OCI-LY1 (cell line): ENCODE data around the gene DBN1.

ENCODE experiments used
- H2AFZ ChIP-seq: fragments of 200-600 bp; sonication (generic), shearing (Covaris generic); 2 replicates; pipeline ENCODE4 v1.6.0; 2014; ENCODE audit warnings: antibody characterized with exemption, mild to moderate bottlenecking, low read length
- H3F3A ChIP-seq: fragments of 200-600 bp; sonication (generic), shearing (Covaris generic); 2 replicates; pipeline ENCODE4 v1.6.0; 2014; ENCODE audit warnings: mild to moderate bottlenecking, antibody characterized with exemption, low read length, moderate library complexity; ENCODE audit not compliant: insufficient read depth
- H3K27ac ChIP-seq: fragments of 200-600 bp; sonication (generic); 2 replicates; pipeline ENCODE4 v1.5.1; 2014; ENCODE audit warnings: low read length, mixed run types, mild to moderate bottlenecking, low read depth; ENCODE audit not compliant: poor library complexity, severe bottlenecking
- H3K27me3 ChIP-seq: fragments of 200-600 bp; sonication (generic); 2 replicates; pipeline ENCODE4 v1.6.0; 2014; ENCODE audit warnings: antibody characterized with exemption, mild to moderate bottlenecking, low read length, moderate library complexity; ENCODE audit not compliant: insufficient read depth
- H3K36me3 ChIP-seq: fragments of 200-600 bp; sonication (generic); 2 replicates; pipeline ENCODE4 v1.6.1; 2014; ENCODE audit warnings: mild to moderate bottlenecking, antibody characterized with exemption, low read length, moderate library complexity, mixed read lengths; ENCODE audit not compliant: insufficient read depth
- H3K4me1 ChIP-seq: fragments of 200-600 bp; sonication (generic); 2 replicates; pipeline ENCODE4 v1.5.1; 2014; ENCODE audit warnings: mild to moderate bottlenecking, low read length, moderate library complexity; ENCODE audit not compliant: insufficient read depth, severe bottlenecking
- H3K4me2 ChIP-seq: fragments of 200-600 bp; sonication (generic), shearing (Covaris generic); 2 replicates; pipeline ENCODE4 v1.6.1; 2014; ENCODE audit warnings: low read length
- H3K4me3 ChIP-seq: fragments of 200-600 bp; sonication (generic); 2 replicates; pipeline ENCODE4 v1.5.1; 2014; ENCODE audit warnings: low read length, low read depth, mild to moderate bottlenecking, mixed read lengths; ENCODE audit not compliant: poor library complexity, severe bottlenecking
- H3K79me2 ChIP-seq: fragments of 200-600 bp; shearing (Covaris generic); 2 replicates; pipeline ENCODE4 v1.6.1; 2016; ENCODE audit warnings: mixed run types, low read length, mixed read lengths; ENCODE audit not compliant: insufficient read depth
- H3K9ac ChIP-seq: fragments of 200-600 bp; sonication (generic), shearing (Covaris generic); 2 replicates; pipeline ENCODE4 v1.6.1; 2014; ENCODE audit warnings: mild to moderate bottlenecking, low read length, mixed read lengths
- H3K9me2 ChIP-seq: fragments of 200-600 bp; sonication (generic), shearing (Covaris generic); 2 replicates; pipeline ENCODE4 v1.6.1; 2014; ENCODE audit warnings: low read depth, mild to moderate bottlenecking, low read length, mixed read lengths
- H3K9me3 ChIP-seq: fragments of 200-600 bp; shearing (Covaris generic); 2 replicates; pipeline ENCODE4 v1.6.1; 2014; ENCODE audit warnings: low read length, mixed read lengths
- H4K20me1 ChIP-seq: fragments of 200-600 bp; sonication (generic), shearing (Covaris generic); 2 replicates; pipeline ENCODE4 v1.6.0; 2016; ENCODE audit warnings: mild to moderate bottlenecking, low read length; ENCODE audit not compliant: insufficient read depth
- EZH2 ChIP-seq: fragments of 200-600 bp; sonication (generic), shearing (Covaris generic); IDR thresholded peaks from 2 replicates; pipeline ENCODE4 v1.8.0; 2017; ENCODE audit warnings: borderline replicate concordance, mixed run types, mild to moderate bottlenecking, antibody characterized with exemption, low read length, moderate library complexity, mixed read lengths
- TF ChIP-seq, protein P1 (sequence below): fragments of 200-600 bp; sonication (generic), shearing (Covaris generic); IDR thresholded peaks from 2 replicates; pipeline ENCODE4 v1.5.1; 2017; ENCODE audit warnings: mild to moderate bottlenecking, antibody characterized with exemption, low read length, moderate library complexity, mixed read lengths

Gene DBN1

DNA sequence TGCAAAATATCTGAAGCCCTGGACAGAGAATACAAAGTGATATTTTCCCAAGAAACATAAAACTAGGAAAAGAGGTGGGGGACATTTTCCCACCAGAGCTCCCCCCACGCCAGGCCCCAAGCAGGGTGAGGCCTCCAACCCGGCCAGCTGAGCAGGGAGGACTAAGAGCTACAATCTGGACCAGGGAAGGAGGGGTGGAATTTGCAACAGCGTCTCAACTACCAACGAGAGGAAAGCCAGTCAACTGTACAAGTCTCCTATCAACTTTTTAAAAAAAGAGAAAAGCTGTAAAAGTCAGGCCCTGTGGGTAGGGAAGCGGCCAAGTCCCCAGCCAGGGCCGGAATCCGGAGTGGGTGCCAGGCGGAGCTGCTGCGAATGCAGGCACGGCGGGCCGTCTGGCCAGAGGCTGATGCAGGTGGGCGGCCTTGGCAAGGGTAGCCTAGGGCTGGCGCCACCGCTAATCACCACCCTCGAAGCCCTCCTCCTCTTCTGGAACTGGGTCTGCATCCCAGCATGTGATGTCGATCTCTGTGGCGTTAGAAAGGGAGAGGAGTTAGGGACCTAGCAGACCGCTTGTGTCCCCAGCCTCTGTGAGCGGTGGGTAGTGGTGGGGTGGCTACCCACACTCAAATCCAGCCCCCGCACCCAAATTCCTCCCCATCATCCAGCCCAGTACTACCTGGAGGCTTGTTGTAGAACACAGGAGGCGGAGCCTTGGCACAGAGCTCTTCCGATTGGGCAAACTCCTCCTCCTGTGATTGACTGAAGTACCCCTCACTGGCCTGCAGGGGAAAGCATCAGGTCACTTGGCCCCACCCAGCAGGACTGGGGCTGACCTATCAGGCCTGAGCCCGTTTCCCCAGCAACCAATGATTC is 16.2 kb downstream of the DBN1 start:
- Histone ChIP-seq H3K4me2 (no peak overlapping the region), H3K79me2 (no peaks in the 10 kb centered on the region), H3K9me3 (no peaks in the 10 kb centered on the region), H3K27ac (peak overlapping the region; percentile 96), H3K4me1 (peaks cover 36% of the 10 kb centered on the region), H3F3A (no peaks in the 10 kb centered on the region), H2AFZ (no peak overlapping the region), H3K9ac (no peak overlapping the region), H3K4me3 (no peak overlapping the region), H3K9me2 (no peaks in the 10 kb centered on the region), H3K27me3 (no peaks in the 10 kb centered on the region), H4K20me1 (no peaks in the 10 kb centered on the region), H3K36me3 (peaks cover 40% of the 10 kb centered on the region; the same call in 1 of the 2 replicates)
- TF ChIP-seq EZH2: no peak
- TF ChIP-seq, protein P1, sequence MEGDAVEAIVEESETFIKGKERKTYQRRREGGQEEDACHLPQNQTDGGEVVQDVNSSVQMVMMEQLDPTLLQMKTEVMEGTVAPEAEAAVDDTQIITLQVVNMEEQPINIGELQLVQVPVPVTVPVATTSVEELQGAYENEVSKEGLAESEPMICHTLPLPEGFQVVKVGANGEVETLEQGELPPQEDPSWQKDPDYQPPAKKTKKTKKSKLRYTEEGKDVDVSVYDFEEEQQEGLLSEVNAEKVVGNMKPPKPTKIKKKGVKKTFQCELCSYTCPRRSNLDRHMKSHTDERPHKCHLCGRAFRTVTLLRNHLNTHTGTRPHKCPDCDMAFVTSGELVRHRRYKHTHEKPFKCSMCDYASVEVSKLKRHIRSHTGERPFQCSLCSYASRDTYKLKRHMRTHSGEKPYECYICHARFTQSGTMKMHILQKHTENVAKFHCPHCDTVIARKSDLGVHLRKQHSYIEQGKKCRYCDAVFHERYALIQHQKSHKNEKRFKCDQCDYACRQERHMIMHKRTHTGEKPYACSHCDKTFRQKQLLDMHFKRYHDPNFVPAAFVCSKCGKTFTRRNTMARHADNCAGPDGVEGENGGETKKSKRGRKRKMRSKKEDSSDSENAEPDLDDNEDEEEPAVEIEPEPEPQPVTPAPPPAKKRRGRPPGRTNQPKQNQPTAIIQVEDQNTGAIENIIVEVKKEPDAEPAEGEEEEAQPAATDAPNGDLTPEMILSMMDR: no peak

DNA sequence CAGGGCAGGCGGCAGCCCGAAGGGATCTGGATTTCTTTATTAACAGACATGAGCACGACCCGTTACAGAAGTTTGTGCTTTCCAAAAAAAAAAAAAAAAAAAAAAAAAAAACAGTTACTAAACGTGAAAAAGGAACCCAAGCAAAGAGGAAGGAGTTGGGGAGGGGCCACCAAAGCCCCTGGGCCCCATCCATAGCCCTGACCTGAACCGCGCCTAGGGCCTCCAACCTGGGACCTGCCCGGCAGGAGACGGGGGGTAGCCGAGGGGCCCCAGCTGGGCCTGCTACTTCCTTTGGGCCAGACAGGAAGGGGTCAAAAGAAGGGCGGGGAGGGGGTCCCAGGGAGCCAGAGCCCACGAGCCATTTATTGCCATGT is 16.9 kb downstream of the DBN1 start:
- peak overlapping the region; percentile 83; the same call in 1 of the 2 replicates for H3K4me2 ChIP-seq

DNA sequence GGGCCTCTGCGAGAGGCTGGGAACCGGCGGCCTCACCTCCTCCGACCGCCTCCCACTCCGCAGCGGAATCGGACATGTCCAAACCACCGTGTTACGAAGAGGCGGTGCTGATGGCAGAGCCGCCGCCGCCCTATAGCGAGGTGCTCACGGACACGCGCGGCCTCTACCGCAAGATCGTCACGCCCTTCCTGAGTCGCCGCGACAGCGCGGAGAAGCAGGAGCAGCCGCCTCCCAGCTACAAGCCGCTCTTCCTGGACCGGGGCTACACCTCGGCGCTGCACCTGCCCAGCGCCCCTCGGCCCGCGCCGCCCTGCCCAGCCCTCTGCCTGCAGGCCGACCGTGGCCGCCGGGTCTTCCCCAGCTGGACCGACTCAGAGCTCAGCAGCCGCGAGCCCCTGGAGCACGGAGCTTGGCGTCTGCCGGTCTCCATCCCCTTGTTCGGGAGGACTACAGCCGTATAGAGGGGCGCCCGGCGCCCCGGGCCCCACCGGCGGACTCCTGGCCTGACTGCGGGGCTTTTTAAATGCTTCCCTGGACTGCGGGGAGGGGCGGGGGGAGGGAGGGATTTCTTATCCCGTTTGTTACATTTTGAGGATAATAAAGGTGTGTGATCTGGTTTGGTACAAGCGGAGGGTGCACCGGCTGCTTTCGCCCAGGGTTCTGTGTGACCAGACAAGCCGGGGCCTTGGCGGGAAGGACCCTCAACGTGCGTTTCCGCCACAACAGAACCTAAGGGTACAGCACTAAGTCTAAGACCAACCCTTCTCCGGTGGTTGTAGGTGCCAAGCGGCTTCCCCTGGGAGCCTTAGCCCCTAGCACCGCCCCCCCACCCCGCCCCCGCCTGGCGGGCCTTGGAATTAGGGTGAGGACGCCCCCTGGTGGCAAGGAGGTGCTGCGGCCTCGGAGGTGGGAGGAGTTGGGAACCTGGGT is 17.5 kb downstream of the DBN1 start:
- H3K27ac ChIP-seq: peak overlapping the region; percentile 96
- no peak overlapping the region for H2AFZ ChIP-seq
- no peaks in the 10 kb centered on the region for H4K20me1 ChIP-seq
- no peaks in the 10 kb centered on the region for H3K9me2 ChIP-seq
- H3K4me3 ChIP-seq: peak overlapping the region; percentile 78
- H3K4me2 ChIP-seq: peak overlapping the region; percentile 83
- H3K27me3 ChIP-seq: no peaks in the 10 kb centered on the region
- no peak for TF ChIP-seq EZH2
- TF ChIP-seq, protein P1: peak; percentile 94
- peaks cover 39% of the 10 kb centered on the region; the same call in 1 of the 2 replicates for H3K36me3 ChIP-seq
- H3K79me2 ChIP-seq: no peaks in the 10 kb centered on the region
- peaks cover 36% of the 10 kb centered on the region for H3K4me1 ChIP-seq
- no peaks in the 10 kb centered on the region for H3F3A ChIP-seq
- peak overlapping the region; percentile 91 for H3K9ac ChIP-seq
- no peaks in the 10 kb centered on the region for H3K9me3 ChIP-seq

More for the DNA sequence above, 16.9 kb downstream of the DBN1 start:
- H3K27ac ChIP-seq: peak overlapping the region; percentile 96
- no peak overlapping the region for H3K4me3 ChIP-seq
- peaks cover 36% of the 10 kb centered on the region for H3K4me1 ChIP-seq
- no peaks in the 10 kb centered on the region for H4K20me1 ChIP-seq
- H3K9me3 ChIP-seq: no peaks in the 10 kb centered on the region
- no peak overlapping the region for H3K9ac ChIP-seq
- H3K36me3 ChIP-seq: peaks cover 39% of the 10 kb centered on the region; the same call in 1 of the 2 replicates
- H3K79me2 ChIP-seq: no peaks in the 10 kb centered on the region
- no peaks in the 10 kb centered on the region for H3F3A ChIP-seq
- H2AFZ ChIP-seq: no peak overlapping the region
- TF ChIP-seq, protein P1: peak; percentile 9; the same call in 1 of the 2 replicates
- TF ChIP-seq EZH2: no peak
- no peaks in the 10 kb centered on the region for H3K27me3 ChIP-seq
- H3K9me2 ChIP-seq: no peaks in the 10 kb centered on the region
